DOHH2 (cell line): ENCODE results near the gene DMBT1.

ENCODE experiments used
- H3F3A ChIP-seq: fragments of 200-600 bp; sonication (generic), shearing (Covaris generic); 2 replicates; pipeline ENCODE4 v1.6.0; 2016; ENCODE audit warnings: antibody characterized with exemption, mild to moderate bottlenecking; ENCODE audit not compliant: control insufficient read depth, insufficient read depth
- H3K27ac ChIP-seq: fragments of 200-600 bp; sonication (generic); 2 replicates; pipeline ENCODE4 v1.5.1; 2014; ENCODE audit warnings: low read depth, mild to moderate bottlenecking, low read length, moderate library complexity
- H3K27me3 ChIP-seq: fragments of 200-600 bp; sonication (generic); 2 replicates; pipeline ENCODE4 v1.6.1; 2014; ENCODE audit warnings: mild to moderate bottlenecking, low read length, mixed read lengths; ENCODE audit not compliant: control insufficient read depth
- H3K36me3 ChIP-seq: fragments of 200-600 bp; sonication (generic); 2 replicates; pipeline ENCODE4 v1.6.1; 2014; ENCODE audit warnings: mild to moderate bottlenecking, low read length, moderate library complexity, mixed read lengths; ENCODE audit not compliant: control insufficient read depth
- H3K4me1 ChIP-seq: fragments of 200-600 bp; sonication (generic); 2 replicates; pipeline ENCODE4 v1.6.1; 2014; ENCODE audit warnings: mild to moderate bottlenecking, low read length, mixed read lengths; ENCODE audit not compliant: control insufficient read depth
- H3K4me2 ChIP-seq: fragments of 200-600 bp; sonication (generic); 2 replicates; pipeline ENCODE4 v1.6.0; 2014; ENCODE audit warnings: mild to moderate bottlenecking, low read length, moderate library complexity
- H3K4me3 ChIP-seq: fragments of 200-600 bp; sonication (generic); 2 replicates; pipeline ENCODE4 v1.5.1; 2014; ENCODE audit warnings: mild to moderate bottlenecking, low read length, mixed read lengths
- H3K79me2 ChIP-seq: fragments of 200-600 bp; sonication (generic); 2 replicates; pipeline ENCODE4 v1.6.1; 2014; ENCODE audit warnings: mild to moderate bottlenecking, low read length, mixed read lengths; ENCODE audit not compliant: control insufficient read depth
- H3K9me2 ChIP-seq: fragments of 200-600 bp; sonication (generic); replicated peaks from 2 replicates; pipeline ENCODE4 v1.6.1; 2014; ENCODE audit warnings: mild to moderate bottlenecking, low read length, mixed read lengths; ENCODE audit not compliant: control insufficient read depth
- H3K9me3 ChIP-seq: fragments of 200-600 bp; sonication (generic); 2 replicates; pipeline ENCODE4 v1.6.1; 2014; ENCODE audit warnings: antibody characterized with exemption, low read length, mixed read lengths; ENCODE audit not compliant: control insufficient read depth, insufficient read depth
- H4K20me1 ChIP-seq: fragments of 200-600 bp; sonication (generic); 2 replicates; pipeline ENCODE4 v1.6.0; 2014; ENCODE audit warnings: low read depth, mild to moderate bottlenecking, antibody characterized with exemption, low read length, moderate library complexity; ENCODE audit not compliant: control insufficient read depth, insufficient read depth
- EZH2phosphoT487 ChIP-seq: fragments of 200-600 bp; sonication (generic); IDR thresholded peaks from 2 replicates; pipeline ENCODE4 v1.6.1; 2017; ENCODE audit warnings: borderline replicate concordance, mild to moderate bottlenecking, antibody characterized with exemption, low read length, moderate library complexity, mixed read lengths
- TF ChIP-seq, protein P1 (sequence below): fragments of 200-600 bp; sonication (generic); IDR thresholded peaks from one replicate; pipeline ENCODE4 v1.5.1; 2014; ENCODE audit warnings: antibody characterized with exemption, mild to moderate bottlenecking, low read depth, low read length; ENCODE audit not compliant: poor library complexity, severe bottlenecking

Gene DMBT1

DNA sequence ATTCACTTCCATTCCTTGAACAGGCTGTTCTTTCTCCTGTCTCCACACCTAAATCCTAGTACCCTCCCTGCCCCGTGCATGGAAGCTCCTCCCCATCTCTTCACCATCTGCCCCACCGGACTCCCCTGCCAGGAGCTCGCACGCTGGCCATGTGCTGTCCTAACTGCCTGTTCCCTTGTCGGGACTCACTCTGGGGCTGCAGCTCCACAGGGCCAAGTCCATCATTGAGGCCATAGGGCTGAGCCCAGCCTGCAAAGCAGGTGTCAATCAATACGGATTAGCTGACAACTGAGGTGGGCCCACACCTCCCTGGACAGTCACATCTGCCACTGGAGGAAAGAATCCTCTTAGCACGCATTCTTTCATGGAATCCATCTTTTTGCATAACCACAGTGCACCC lies 41.4 kb upstream of the DMBT1 start:
- Histone ChIP-seq H3K36me3 (no peaks in the 10 kb centered on the region), H4K20me1 (no peaks in the 10 kb centered on the region), H3K9me2 (no peaks in the 10 kb centered on the region), H3K4me3 (no peak overlapping the region), H3K27ac (no peak overlapping the region), H3K4me1 (no peaks in the 10 kb centered on the region), H3K79me2 (no peaks in the 10 kb centered on the region), H3K9me3 (no peaks in the 10 kb centered on the region), H3F3A (no peaks in the 10 kb centered on the region), H3K4me2 (no peak overlapping the region), H3K27me3 (no peaks in the 10 kb centered on the region)
- TF ChIP-seq, protein P1, sequence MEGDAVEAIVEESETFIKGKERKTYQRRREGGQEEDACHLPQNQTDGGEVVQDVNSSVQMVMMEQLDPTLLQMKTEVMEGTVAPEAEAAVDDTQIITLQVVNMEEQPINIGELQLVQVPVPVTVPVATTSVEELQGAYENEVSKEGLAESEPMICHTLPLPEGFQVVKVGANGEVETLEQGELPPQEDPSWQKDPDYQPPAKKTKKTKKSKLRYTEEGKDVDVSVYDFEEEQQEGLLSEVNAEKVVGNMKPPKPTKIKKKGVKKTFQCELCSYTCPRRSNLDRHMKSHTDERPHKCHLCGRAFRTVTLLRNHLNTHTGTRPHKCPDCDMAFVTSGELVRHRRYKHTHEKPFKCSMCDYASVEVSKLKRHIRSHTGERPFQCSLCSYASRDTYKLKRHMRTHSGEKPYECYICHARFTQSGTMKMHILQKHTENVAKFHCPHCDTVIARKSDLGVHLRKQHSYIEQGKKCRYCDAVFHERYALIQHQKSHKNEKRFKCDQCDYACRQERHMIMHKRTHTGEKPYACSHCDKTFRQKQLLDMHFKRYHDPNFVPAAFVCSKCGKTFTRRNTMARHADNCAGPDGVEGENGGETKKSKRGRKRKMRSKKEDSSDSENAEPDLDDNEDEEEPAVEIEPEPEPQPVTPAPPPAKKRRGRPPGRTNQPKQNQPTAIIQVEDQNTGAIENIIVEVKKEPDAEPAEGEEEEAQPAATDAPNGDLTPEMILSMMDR, result no peak
- no peak for TF ChIP-seq EZH2phosphoT487

DNA sequence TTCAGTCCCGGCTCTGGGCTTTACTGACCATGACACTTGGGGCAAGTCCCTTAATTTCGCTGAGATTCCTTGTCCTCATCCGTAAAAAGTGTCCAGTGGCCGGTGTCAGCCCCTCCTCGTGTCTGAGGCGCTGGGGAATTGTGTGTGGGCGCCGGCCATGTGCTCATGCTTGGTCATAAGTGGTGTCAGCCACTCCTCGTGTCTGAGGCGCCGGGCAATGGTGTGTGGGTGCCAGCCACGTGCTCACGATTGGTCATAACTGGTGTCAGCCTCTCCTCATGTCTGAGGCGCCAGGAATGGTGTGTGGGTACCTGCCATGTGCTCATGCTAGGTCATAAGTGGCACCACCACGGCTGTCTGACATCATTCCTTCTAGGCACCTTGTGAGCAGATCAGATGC lies 40.7 kb upstream of the DMBT1 start:
- Histone ChIP-seq H4K20me1 (no peaks in the 10 kb centered on the region), H3F3A (no peaks in the 10 kb centered on the region), H3K36me3 (no peaks in the 10 kb centered on the region), H3K27me3 (no peaks in the 10 kb centered on the region), H3K27ac (no peak overlapping the region), H3K9me3 (no peaks in the 10 kb centered on the region), H3K4me2 (no peak overlapping the region), H3K79me2 (no peaks in the 10 kb centered on the region), H3K9me2 (no peaks in the 10 kb centered on the region), H3K4me1 (no peaks in the 10 kb centered on the region), H3K4me3 (no peak overlapping the region)
- TF ChIP-seq, protein P1, result no peak
- no peak for TF ChIP-seq EZH2phosphoT487

DNA sequence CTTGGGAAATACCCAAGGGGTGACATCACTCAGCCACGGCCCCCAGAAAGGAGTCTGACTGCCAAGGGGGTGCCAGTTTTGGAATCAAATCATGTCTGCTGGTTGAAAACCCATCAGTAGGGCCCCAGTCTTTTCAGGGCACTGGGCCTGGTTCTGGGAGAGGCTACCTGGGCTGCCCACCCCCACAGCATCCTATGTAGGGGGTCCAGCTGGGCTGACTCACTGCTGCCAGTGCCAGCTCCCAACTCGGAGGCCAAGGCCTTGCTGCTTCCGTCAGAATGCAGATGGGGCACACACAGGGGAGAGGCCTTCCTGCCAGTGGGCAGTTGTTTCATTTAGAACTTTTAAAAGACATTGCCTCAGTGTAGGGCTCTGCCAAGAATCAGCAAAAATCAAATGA lies 39.5 kb upstream of the DMBT1 start:
- no peaks in the 10 kb centered on the region for H3K36me3 ChIP-seq
- H3K27me3 ChIP-seq, result no peaks in the 10 kb centered on the region
- H3K79me2 ChIP-seq, result no peaks in the 10 kb centered on the region
- no peaks in the 10 kb centered on the region for H3K9me2 ChIP-seq
- TF ChIP-seq, protein P1, result no peak
- TF ChIP-seq EZH2phosphoT487, result no peak
- no peak overlapping the region for H3K4me3 ChIP-seq
- H3K9me3 ChIP-seq, result no peaks in the 10 kb centered on the region
- no peaks in the 10 kb centered on the region for H3K4me1 ChIP-seq
- no peaks in the 10 kb centered on the region for H3F3A ChIP-seq
- no peak overlapping the region for H3K27ac ChIP-seq
- no peaks in the 10 kb centered on the region for H4K20me1 ChIP-seq
- no peak overlapping the region for H3K4me2 ChIP-seq

DNA sequence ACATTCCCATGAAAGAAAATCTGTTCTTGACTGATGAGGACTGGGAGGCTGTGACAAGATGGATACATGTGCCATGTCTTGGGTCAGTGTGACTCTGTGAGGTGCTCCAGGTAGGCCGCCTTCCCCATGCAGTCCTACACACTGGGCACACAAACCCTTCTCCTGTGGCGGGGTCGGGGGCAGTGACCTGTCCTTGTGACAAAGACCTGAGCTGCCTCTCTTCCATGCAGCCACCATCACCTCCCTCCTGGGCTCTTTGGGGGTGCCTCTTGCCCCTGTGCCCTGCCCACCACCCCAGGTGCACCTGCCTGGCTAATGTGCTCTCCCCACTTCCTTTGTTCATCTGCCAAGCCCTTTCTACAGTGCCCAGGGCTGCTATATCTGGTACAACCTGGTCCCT lies 35.7 kb upstream of the DMBT1 start:
- Histone ChIP-seq H3K4me3 (no peak overlapping the region), H3K4me1 (no peaks in the 10 kb centered on the region)

More for the DNA sequence above, 35.7 kb upstream of the DMBT1 start:
- no peaks in the 10 kb centered on the region for H3K36me3 ChIP-seq
- no peaks in the 10 kb centered on the region for H3K9me2 ChIP-seq
- no peaks in the 10 kb centered on the region for H4K20me1 ChIP-seq
- no peaks in the 10 kb centered on the region for H3K79me2 ChIP-seq
- no peaks in the 10 kb centered on the region for H3K27me3 ChIP-seq
- no peak overlapping the region for H3K27ac ChIP-seq
- H3K9me3 ChIP-seq, result no peaks in the 10 kb centered on the region
- TF ChIP-seq, protein P1, result no peak
- no peak for TF ChIP-seq EZH2phosphoT487
- H3F3A ChIP-seq, result no peaks in the 10 kb centered on the region
- no peak overlapping the region for H3K4me2 ChIP-seq
